Suprapubic skin (tissue), 4 donors: Measurements from ENCODE around the gene GNB3. TPM values are rescaled to one million over a fixed set of nuclear protein-coding genes. Genes with fewer than 3 reads are reported as not detected.

Experiments used
- DNase-seq, 2 donors: peaks; one replicate each; pipeline ENCODE4 v3.0.0-alpha.2; 2019; ENCODE audit warnings: low spot score in 2 of 2
- H3K27ac ChIP-seq: fragments of 200-600 bp; sonication (generic); one replicate; pipeline ENCODE4 v1.5.1; 2019
- H3K27me3 ChIP-seq: fragments of 200-600 bp; sonication (generic); one replicate; pipeline ENCODE4 v1.5.1; 2019
- H3K36me3 ChIP-seq: fragments of 200-600 bp; sonication (generic); one replicate; pipeline ENCODE4 v1.5.1; 2019
- H3K4me1 ChIP-seq: fragments of 200-600 bp; sonication (generic); one replicate; pipeline ENCODE4 v1.5.1; 2019
- H3K4me3 ChIP-seq: fragments of 200-600 bp; sonication (generic); one replicate; pipeline ENCODE4 v1.5.1; 2019; ENCODE audit warnings: mild to moderate bottlenecking
- H3K9me3 ChIP-seq: fragments of 200-600 bp; sonication (generic); one replicate; pipeline ENCODE4 v1.5.1; 2019
- EP300 ChIP-seq: sonication (generic); formaldehyde crosslinking; IDR thresholded peaks from one replicate; pipeline ENCODE4 v1.6.1; 2017; ENCODE audit warnings: antibody characterized with exemption
- POLR2A ChIP-seq, 2 donors: fragments of 450-650 bp; IDR thresholded peaks; one replicate each; pipeline ENCODE4 v1.6.1; 2017; ENCODE audit warnings: antibody characterized with exemption in 2 of 2, mild to moderate bottlenecking in 2 of 2, moderate library complexity in 2 of 2
- POLR2AphosphoS5 ChIP-seq, 3 donors: sonication (generic); formaldehyde crosslinking; IDR thresholded peaks; one replicate each; pipeline ENCODE4 v1.6.1; 2017; ENCODE audit warnings: antibody characterized with exemption in 3 of 3
- WGBS: methylation state at CpG from one replicate; pipeline ENCODE4 v1.1.5; 2018; 5-methylcytosine and 5-hydroxymethylcytosine counted together
- total RNA-seq, 4 donors: library from RNA; depleted of rRNA; stranded (reverse); fragments of >200 nt; gene quantifications; one replicate each; pipeline ENCODE4 v1.1.0, GENCODE V29; 2016
- TF ChIP-seq, protein P1 (sequence below), 2 donors: fragments of 200-600 bp in 1 of 2; fragments of 450-650 bp in 1 of 2; sonication (generic) in 1 of 2; IDR thresholded peaks; one replicate each; pipeline ENCODE4 v1.5.1; 2016 to 2019; ENCODE audit warnings: antibody characterized with exemption in 2 of 2, mild to moderate bottlenecking in 1 of 2, moderate library complexity in 1 of 2

The GNB3 gene
- total RNA-seq, 4 donors from 2014 or later, result 0.72 to 1.5 (median 1.4) TPM; not detected in 1

DNA sequence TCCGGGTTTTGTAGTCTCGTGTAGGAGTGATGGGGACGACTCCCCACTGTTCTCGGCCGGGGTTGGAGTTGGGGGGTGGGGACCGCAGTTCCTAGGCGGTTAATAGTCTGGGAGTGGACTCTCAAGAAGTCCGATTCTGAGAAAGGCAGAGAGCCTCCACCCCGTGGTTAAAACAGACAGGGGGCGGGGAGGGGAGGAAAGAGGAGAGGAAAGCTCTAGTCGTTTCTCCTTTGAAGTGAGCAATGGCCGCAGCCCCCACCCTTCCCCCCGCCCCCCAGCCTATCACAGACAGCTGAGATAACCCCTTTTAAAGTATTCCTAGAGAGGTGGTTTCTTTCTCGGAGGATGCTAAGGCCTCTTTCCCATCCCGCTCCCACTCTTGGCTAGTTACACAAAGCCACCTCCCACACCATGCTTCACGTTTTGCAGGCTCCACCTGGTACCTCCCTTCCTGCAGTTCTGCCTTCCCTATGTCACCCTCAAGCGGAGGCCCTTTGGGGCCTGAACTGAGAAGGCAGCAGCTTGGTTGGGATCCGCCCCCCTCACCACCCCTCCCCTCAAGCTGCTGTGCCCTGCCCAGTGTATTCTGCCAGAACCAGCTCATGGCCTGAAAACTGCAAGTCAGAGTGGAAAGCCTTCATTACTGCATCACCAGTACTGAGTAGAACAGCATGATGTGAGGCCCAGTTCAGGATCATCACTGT is 12.1 kb downstream of the GNB3 start:
- Histone ChIP-seq H3K27ac (peak overlapping the region; percentile 77), H3K36me3 (peaks cover 35% of the 10 kb centered on the region), H3K4me1 (peaks cover 24% of the 10 kb centered on the region), H3K27me3 (no peaks in the 10 kb centered on the region), H3K9me3 (no peaks in the 10 kb centered on the region), H3K4me3 (peak overlapping the region; percentile 64)
- TF ChIP-seq POLR2A (IDR thresholded peaks at IDR 0.05) (no peak), POLR2AphosphoS5 (IDR thresholded peaks at IDR 0.05) (no peak), EP300 (no peak)
- TF ChIP-seq, protein P1, sequence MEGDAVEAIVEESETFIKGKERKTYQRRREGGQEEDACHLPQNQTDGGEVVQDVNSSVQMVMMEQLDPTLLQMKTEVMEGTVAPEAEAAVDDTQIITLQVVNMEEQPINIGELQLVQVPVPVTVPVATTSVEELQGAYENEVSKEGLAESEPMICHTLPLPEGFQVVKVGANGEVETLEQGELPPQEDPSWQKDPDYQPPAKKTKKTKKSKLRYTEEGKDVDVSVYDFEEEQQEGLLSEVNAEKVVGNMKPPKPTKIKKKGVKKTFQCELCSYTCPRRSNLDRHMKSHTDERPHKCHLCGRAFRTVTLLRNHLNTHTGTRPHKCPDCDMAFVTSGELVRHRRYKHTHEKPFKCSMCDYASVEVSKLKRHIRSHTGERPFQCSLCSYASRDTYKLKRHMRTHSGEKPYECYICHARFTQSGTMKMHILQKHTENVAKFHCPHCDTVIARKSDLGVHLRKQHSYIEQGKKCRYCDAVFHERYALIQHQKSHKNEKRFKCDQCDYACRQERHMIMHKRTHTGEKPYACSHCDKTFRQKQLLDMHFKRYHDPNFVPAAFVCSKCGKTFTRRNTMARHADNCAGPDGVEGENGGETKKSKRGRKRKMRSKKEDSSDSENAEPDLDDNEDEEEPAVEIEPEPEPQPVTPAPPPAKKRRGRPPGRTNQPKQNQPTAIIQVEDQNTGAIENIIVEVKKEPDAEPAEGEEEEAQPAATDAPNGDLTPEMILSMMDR (IDR thresholded peaks at IDR 0.05), result no peak
- no peak for DNase-seq
- WGBS, result 0% methylated on average over 18 of the region's 18 CpGs

DNA sequence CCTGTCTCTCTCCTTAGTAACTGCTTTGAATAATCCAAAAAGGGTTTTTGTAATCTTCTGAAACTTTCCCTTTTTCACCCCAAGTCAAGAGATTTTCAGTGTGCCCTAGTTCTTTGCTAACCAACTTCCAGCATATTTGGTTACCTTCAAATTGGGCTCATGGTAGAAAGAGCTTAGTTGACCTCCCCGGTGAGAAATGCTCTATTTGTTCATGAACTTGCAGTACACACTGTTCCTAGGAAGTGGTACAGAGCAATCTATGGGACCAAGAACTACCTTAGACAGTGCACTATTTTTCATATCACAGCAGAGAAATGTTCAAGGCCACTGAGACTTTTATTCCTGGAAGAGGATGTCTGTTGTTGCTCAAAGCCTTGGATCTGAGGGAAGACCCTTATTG is 12.9 kb downstream of the GNB3 start:
- no peak overlapping the region for H3K4me3 ChIP-seq

DNA sequence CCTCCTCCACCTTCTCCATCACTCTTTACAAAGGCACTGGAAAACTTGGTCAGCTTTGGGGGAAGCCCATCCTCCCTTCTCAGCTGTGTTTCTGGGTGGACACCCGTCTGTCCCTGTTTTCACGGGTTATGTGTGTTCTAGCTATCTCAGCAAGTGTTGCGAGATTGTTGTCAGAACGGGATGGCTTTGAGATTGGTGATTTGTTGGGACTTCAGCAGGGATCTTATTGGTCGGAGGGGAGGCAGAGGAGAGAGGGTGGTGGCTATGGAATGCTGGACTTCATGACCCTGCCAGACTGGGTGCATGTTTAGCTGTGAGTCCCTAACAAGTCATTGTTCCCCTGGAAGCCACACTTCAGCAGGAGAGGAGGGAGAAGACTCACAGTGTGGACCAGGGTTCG is 13.3 kb downstream of the GNB3 start:
- Histone ChIP-seq H3K4me1 (peaks cover 24% of the 10 kb centered on the region), H3K36me3 (peaks cover 38% of the 10 kb centered on the region), H3K27ac (peak overlapping the region; percentile 77), H3K4me3 (no peak overlapping the region), H3K27me3 (no peaks in the 10 kb centered on the region), H3K9me3 (no peaks in the 10 kb centered on the region)
- no peak for TF ChIP-seq POLR2A (IDR thresholded peaks at IDR 0.05)
- TF ChIP-seq EP300, result no peak
- TF ChIP-seq POLR2AphosphoS5 (IDR thresholded peaks at IDR 0.05), result no peak
- TF ChIP-seq, protein P1 (IDR thresholded peaks at IDR 0.05), result no peak
- 82% methylated on average over 6 of the region's 6 CpGs for WGBS
- DNase-seq, result no peak

More for the DNA sequence above, 12.9 kb downstream of the GNB3 start:
- WGBS, result 75% methylated on average over 1 of the region's 1 CpG
- H3K27me3 ChIP-seq, result no peaks in the 10 kb centered on the region
- peak overlapping the region; percentile 77 for H3K27ac ChIP-seq
- DNase-seq, result no peak
- peaks cover 24% of the 10 kb centered on the region for H3K4me1 ChIP-seq
- H3K36me3 ChIP-seq, result peaks cover 37% of the 10 kb centered on the region
- TF ChIP-seq, protein P1 (IDR thresholded peaks at IDR 0.05), result no peak
- TF ChIP-seq EP300 (no peak), POLR2A (IDR thresholded peaks at IDR 0.05) (no peak), POLR2AphosphoS5 (IDR thresholded peaks at IDR 0.05) (no peak)
- no peaks in the 10 kb centered on the region for H3K9me3 ChIP-seq

DNA sequence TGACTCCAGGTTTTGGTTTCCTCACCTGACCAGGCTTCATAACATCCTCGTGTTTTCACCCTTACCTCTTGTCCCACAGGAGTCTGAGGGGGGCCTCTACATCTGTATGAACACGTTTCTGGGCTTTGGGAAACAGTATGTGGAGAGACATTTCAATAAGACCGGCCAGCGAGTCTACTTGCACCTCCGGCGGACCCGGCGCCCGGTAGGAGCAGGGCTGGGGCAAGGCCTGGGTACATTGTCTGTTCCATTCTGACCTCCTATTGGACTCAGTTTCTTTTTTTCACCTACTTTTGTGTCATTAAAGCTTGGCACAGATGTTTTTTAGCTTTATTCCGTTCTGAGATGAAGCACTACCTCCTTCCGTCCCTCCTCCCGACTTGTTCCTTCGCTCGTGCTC is 14.6 kb downstream of the GNB3 start:
- TF ChIP-seq POLR2A (IDR thresholded peaks at IDR 0.05), result no peak
- TF ChIP-seq, protein P1 (IDR thresholded peaks at IDR 0.05), result no peak
- TF ChIP-seq POLR2AphosphoS5 (IDR thresholded peaks at IDR 0.05), result no peak
- no peak for TF ChIP-seq EP300
- Histone ChIP-seq H3K4me1 (peaks cover 24% of the 10 kb centered on the region), H3K4me3 (no peak overlapping the region), H3K27me3 (no peaks in the 10 kb centered on the region), H3K36me3 (peaks cover 51% of the 10 kb centered on the region), H3K27ac (no peak overlapping the region), H3K9me3 (no peaks in the 10 kb centered on the region)
- WGBS, result 92% methylated on average over 14 of the region's 14 CpGs
- DNase-seq, result no peak

DNA sequence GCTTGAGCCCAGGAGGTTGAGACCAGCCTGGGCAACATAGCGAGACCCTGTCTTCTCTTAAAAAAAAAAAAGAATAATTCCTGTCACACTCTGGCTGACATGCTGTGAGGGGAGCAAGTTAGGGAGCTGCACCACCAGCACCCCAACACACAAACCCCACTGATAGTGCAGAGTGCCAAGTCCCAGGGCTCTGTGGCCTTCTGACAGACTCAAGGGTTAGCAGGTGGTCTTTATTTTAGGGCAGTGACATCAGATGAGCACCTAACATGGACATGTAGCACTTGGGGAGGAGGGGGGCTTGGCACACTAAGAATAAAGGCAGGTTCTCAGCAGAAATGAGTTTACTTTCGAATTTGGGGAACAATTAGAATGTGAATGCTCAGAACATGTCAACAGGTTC is 18.1 kb downstream of the GNB3 start:
- Histone ChIP-seq H3K36me3 (peaks cover 86% of the 10 kb centered on the region), H3K4me1 (peaks cover 4% of the 10 kb centered on the region), H3K9me3 (no peaks in the 10 kb centered on the region), H3K27ac (no peak overlapping the region), H3K4me3 (no peak overlapping the region), H3K27me3 (no peaks in the 10 kb centered on the region)
- TF ChIP-seq POLR2A (IDR thresholded peaks at IDR 0.05), result no peak
- no peak for DNase-seq
- 100% methylated on average over 2 of the region's 2 CpGs for WGBS
